K562 (cell line): ENCODE data around the gene SC5D. TPM values are rescaled to one million over a fixed set of nuclear protein-coding genes. Genes with fewer than 3 reads are reported as not detected.

Source experiments
- ATAC-seq: fragments of 200-7000 bp; cut with Tn5 transposase; 3 replicates; pipeline ENCODE4 v1.9.1; 2020; ENCODE audit warnings: moderate library complexity
- BruUV-seq: library from RNA; stranded (reverse); fragments of 400-500 nt; replicated peaks from 2 replicates; lab custom pipeline; 2021; lab: Mats Ljungman, UMichigan
- CTCF ChIA-PET: fragments of 300-600 bp; formaldehyde crosslinking; extraction: SDS; loops from one replicate; lab custom pipeline; 2021; ENCODE audit warnings: low intra/inter-chr PET ratio; lab: Yijun Ruan, JAX
- POLR2A ChIA-PET: fragments of 300-600, 350-650 bp; sonication (Branson Sonifier 250); formaldehyde crosslinking; extraction: SDS; loops from one replicate; lab custom pipeline; 2021; ENCODE audit warnings: antibody characterized with exemption, inconsistent platforms; lab: Yijun Ruan, JAX
- DNase-seq, 4 experiments: peaks; one replicate each; pipeline versions ENCODE4 v3.0.0 to v3.0.0-alpha.2; 2011 to 2018; ENCODE audit warnings: low spot score in 3 of 4, mixed read lengths in 3 of 4; ENCODE audit errors: extremely low read depth in 1 of 4
- FAIRE-seq: peaks from 2 replicates; lab custom pipeline; 2011; peaks lifted over from hg19 to GRCh38; lab: Jason Lieb, UNC
- H2AFZ ChIP-seq: 2 replicates; pipeline ENCODE4 v1.6.0; 2011; ENCODE audit warnings: low read depth, low read length, control low read depth, inconsistent platforms
- H3K27ac ChIP-seq: fragments of 200-600 bp; 3 replicates; pipeline ENCODE4 v1.8.0; 2011; ENCODE audit warnings: low read depth, mild to moderate bottlenecking, control low read depth, inconsistent platforms, low read length, moderate library complexity, mixed read lengths; ENCODE audit errors: extremely low read depth
- H3K27me3 ChIP-seq, 2 experiments: fragments of 300-600 bp in 1 of 2; 2 replicates in 1 of 2; 3 replicates in 1 of 2; pipeline versions ENCODE4 v1.6.0 to v1.8.0; 2011; ENCODE audit warnings: inconsistent platforms in 2 of 2, low read length in 2 of 2, mild to moderate bottlenecking in 1 of 2, mixed read lengths in 1 of 2, moderate library complexity in 1 of 2; ENCODE audit not compliant: control insufficient read depth in 2 of 2, insufficient read depth in 2 of 2
- H3K36me3 ChIP-seq: fragments of 300-600 bp; 3 replicates; pipeline ENCODE4 v1.8.0; 2011; ENCODE audit warnings: mild to moderate bottlenecking, low read length, inconsistent platforms; ENCODE audit not compliant: control insufficient read depth, insufficient read depth
- H3K4me1 ChIP-seq, 2 experiments: fragments of 200-600 bp in 1 of 2; replicated peaks in 1 of 2; 2 replicates in 1 of 2; 3 replicates in 1 of 2; pipeline versions ENCODE4 v1.5.1 to v1.8.0; 2011; ENCODE audit warnings: inconsistent platforms in 2 of 2, low read length in 2 of 2, mild to moderate bottlenecking in 1 of 2, mixed read lengths in 1 of 2, moderate library complexity in 1 of 2; ENCODE audit not compliant: control insufficient read depth in 2 of 2, insufficient read depth in 2 of 2
- H3K4me2 ChIP-seq: 2 replicates; pipeline ENCODE4 v1.6.1; 2011; ENCODE audit warnings: low read length, control low read depth, inconsistent platforms, mixed read lengths; ENCODE audit not compliant: insufficient read depth
- H3K4me3 ChIP-seq: fragments of 200-600 bp; sonication (generic), shearing (Covaris generic); 2 replicates; pipeline ENCODE4 v1.5.1; 2016; ENCODE audit warnings: control low read depth, inconsistent platforms
- H3K79me2 ChIP-seq: fragments of 200-600 bp; 3 replicates; pipeline ENCODE4 v1.8.0; 2011; ENCODE audit warnings: low read length, inconsistent platforms; ENCODE audit not compliant: control insufficient read depth, insufficient read depth
- H3K9ac ChIP-seq, 2 experiments: 2 replicates each; pipeline versions ENCODE4 v1.6.0 to v1.6.1; 2011; ENCODE audit warnings: low read depth in 2 of 2, low read length in 2 of 2, control low read depth in 1 of 2, inconsistent platforms in 1 of 2, mild to moderate bottlenecking in 1 of 2, mixed read lengths in 1 of 2; ENCODE audit not compliant: insufficient read depth in 1 of 2
- H3K9me1 ChIP-seq: one replicate; pipeline ENCODE4 v1.6.0; 2011; ENCODE audit warnings: inconsistent platforms, mild to moderate bottlenecking, low read length, moderate library complexity; ENCODE audit not compliant: control insufficient read depth, insufficient read depth
- H3K9me3 ChIP-seq: replicated peaks from 2 replicates; pipeline ENCODE4 v1.5.1; 2011; ENCODE audit warnings: low read depth, low read length, inconsistent platforms; ENCODE audit not compliant: control insufficient read depth, insufficient read depth
- H4K20me1 ChIP-seq: replicated peaks from 2 replicates; pipeline ENCODE4 v1.6.1; 2011; ENCODE audit warnings: low read length, inconsistent platforms, mixed read lengths; ENCODE audit not compliant: control insufficient read depth, insufficient read depth
- DMBX1 ChIP-seq: fragments of 250-450 bp; sonication (Bioruptor Pico); IDR thresholded peaks from 2 replicates; pipeline ENCODE4 v1.8.0; 2022; ENCODE audit warnings: inconsistent platforms, mild to moderate bottlenecking, moderate library complexity, borderline replicate concordance
- ETV6 ChIP-seq, 3 experiments: fragments of 150-350 bp in 1 of 3; sonication (generic) in 1 of 3; formaldehyde crosslinking in 1 of 3; IDR thresholded peaks; 2 replicates each; pipeline versions ENCODE4 v1.6.1 to v1.8.0; 2014 to 2022; ENCODE audit warnings: borderline replicate concordance in 2 of 3, low read depth in 2 of 3, antibody characterized with exemption in 1 of 3, low read length in 1 of 3, mild to moderate bottlenecking in 1 of 3, missing genetic modification reagents in 1 of 3
- FUS ChIP-seq: fragments of 200-400 bp; formaldehyde crosslinking; optimal IDR thresholded peaks from 2 replicates; pipeline ENCODE3; 2017; ENCODE audit warnings: low read depth, low read length
- GATAD2A ChIP-seq: fragments of 450-650 bp; IDR thresholded peaks from 2 replicates; pipeline ENCODE4 v1.6.1; 2017
- HMG20A ChIP-seq: fragments of 450-650 bp; formaldehyde crosslinking; conservative IDR thresholded peaks from 2 replicates; pipeline ENCODE4 v1.4.0; 2020; ENCODE audit warnings: mild to moderate bottlenecking, mixed read lengths
- NCOA4 ChIP-seq: fragments of 450-650 bp; IDR thresholded peaks from 2 replicates; pipeline ENCODE4 v1.6.1; 2018; ENCODE audit warnings: mild to moderate bottlenecking; ENCODE audit not compliant: partially characterized antibody
- PHF8 ChIP-seq: fragments of 200-600 bp; sonication (generic); IDR thresholded peaks from 2 replicates; pipeline ENCODE4 v1.6.1; 2012; ENCODE audit warnings: mixed run types, mild to moderate bottlenecking, inconsistent platforms, low read length, moderate library complexity, borderline replicate concordance
- RBM25 ChIP-seq: fragments of 200-400 bp; formaldehyde crosslinking; IDR thresholded peaks from 2 replicates; pipeline ENCODE4 v1.6.1; 2018; ENCODE audit warnings: low read length, low read depth, moderate library complexity; ENCODE audit not compliant: severe bottlenecking
- SIX5 ChIP-seq, 2 experiments: IDR thresholded peaks; 2 replicates each; pipeline ENCODE4 v1.6.1; 2011; ENCODE audit warnings: low read length in 2 of 2, borderline replicate concordance in 1 of 2, low read depth in 1 of 2, mild to moderate bottlenecking in 1 of 2, moderate library complexity in 1 of 2; ENCODE audit not compliant: insufficient read depth in 1 of 2
- ZBTB8A ChIP-seq: fragments of 450-650 bp; IDR thresholded peaks from 2 replicates; pipeline ENCODE4 v1.6.1; 2018; ENCODE audit warnings: mild to moderate bottlenecking, moderate library complexity; ENCODE audit not compliant: partially characterized antibody
- ZNF699 ChIP-seq: fragments of 250-450 bp; sonication (Bioruptor Pico); IDR thresholded peaks from 2 replicates; pipeline ENCODE4 v1.8.0; 2021; ENCODE audit warnings: mild to moderate bottlenecking, moderate library complexity; ENCODE audit not compliant: insufficient replicate concordance
- WGBS: fragments of 100-300 bp; shearing (Covaris generic); methylation state at CpG from one replicate; pipeline ENCODE4 v1.1.6; 2016; ENCODE audit warnings: low coverage, mixed read lengths; ENCODE audit not compliant: insufficient coverage; ENCODE audit errors: missing lambda C conversion rate; 5-methylcytosine and 5-hydroxymethylcytosine counted together
- in situ Hi-C: fragments of 300-500 bp; cut with MboI; formaldehyde crosslinking; loops from 4 replicates; pipeline ENCODE4 v1.15.0; 2018; ENCODE audit warnings: inconsistent platforms, mixed read lengths
- intact Hi-C: fragments of 100-400 bp; cut with micrococcal nuclease; formaldehyde crosslinking; loops from 2 replicates; pipeline ENCODE4 v1.14.2; 2022
- polyA plus RNA-seq, 8 experiments: library from polyadenylated mRNA; depleted of rRNA in 4 of 8; stranded (reverse) in 5 of 8; unstranded in 3 of 8; fragments of >200 nt; fragmentation: Nextera tagmentation in 2 of 8; fragmentation: Illumina TruSeq in 1 of 8; extraction: Ambion mirVana in 2 of 8; extraction: Trizol in 1 of 8; gene quantifications; 2 replicates each; pipeline versions ENCODE4 v1.2.1 to v1.2.3, GENCODE V29; 2011 to 2014; ENCODE audit warnings: inconsistent platforms in 1 of 8, missing spikeins in 1 of 8
- total RNA-seq, 7 experiments: library from RNA; depleted of rRNA in 6 of 7; stranded (reverse); fragments of >200 nt in 6 of 7; fragmentation: Illumina TruSeq in 2 of 7; extraction: Trizol in 2 of 7; gene quantifications; 2 replicates each; pipeline versions ENCODE4 v1.2.1 to v1.2.3, GENCODE V29; 2011 to 2021; ENCODE audit warnings: low replicate concordance in 1 of 7
- TF ChIP-seq, protein P1 (sequence below): fragments of 250-450 bp; sonication (Bioruptor Pico); IDR thresholded peaks from 2 replicates; pipeline ENCODE4 v1.4.0; 2020
- TF ChIP-seq, protein P2 (sequence below): fragments of 450-650 bp; IDR thresholded peaks from one replicate; pipeline ENCODE4 v1.6.1; 2018; ENCODE audit warnings: mild to moderate bottlenecking, moderate library complexity; ENCODE audit not compliant: partially characterized antibody
- TF ChIP-seq, protein P3 (sequence below): sonication (generic); formaldehyde crosslinking; IDR thresholded peaks from 2 replicates; pipeline ENCODE4 v1.4.0; 2020; ENCODE audit warnings: mild to moderate bottlenecking, missing genetic modification reagents

The SC5D gene
- total and polyA plus RNA-seq, 9 of the 15 experiments (the other 6 are each of a cell fraction or from before 2014, with no cell fraction given) = 7.6 to 84.0 (median 17.4) TPM

DNA sequence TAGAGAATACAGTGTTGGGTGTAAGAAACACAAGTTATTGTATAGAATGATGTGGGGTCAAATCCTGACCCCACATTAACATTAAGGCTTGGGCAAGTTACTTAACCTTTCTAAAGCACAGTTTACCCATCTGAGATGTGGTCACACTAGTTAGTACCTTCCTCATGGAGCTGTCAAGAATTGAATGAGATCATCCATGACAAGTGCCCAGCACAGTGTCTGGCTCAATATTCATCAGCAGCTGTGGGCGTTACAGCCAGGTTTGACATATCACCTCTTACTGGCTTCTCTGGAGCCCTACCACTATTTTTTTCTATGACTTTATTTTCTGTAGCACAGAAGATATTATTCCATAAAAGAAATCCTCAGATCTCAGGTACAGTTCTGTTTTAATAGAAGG is 57.2 kb downstream of the SC5D start:
- DNase-seq (no peak), ATAC-seq (no peak), FAIRE-seq (no peak)
- POLR2A ChIA-PET = no interaction called here
- H4K20me1 ChIP-seq = no peaks in the 10 kb centered on the region
- no peaks in the 10 kb centered on the region for H3K36me3 ChIP-seq
- H2AFZ ChIP-seq = no peak overlapping the region
- no peaks in the 10 kb centered on the region for H3K4me1 ChIP-seq
- CTCF ChIA-PET = no interaction called here
- no peak overlapping the region for H3K9ac ChIP-seq
- 0% methylated on average over 1 of the region's 1 CpG for WGBS
- no peaks in the 10 kb centered on the region for H3K9me1 ChIP-seq
- H3K4me2 ChIP-seq = no peak overlapping the region
- H3K79me2 ChIP-seq = no peaks in the 10 kb centered on the region
- in situ Hi-C loops (no loop called here), intact Hi-C loops (no loop called here)
- no peak overlapping the region for H3K27ac ChIP-seq
- TF ChIP-seq, protein P1, sequence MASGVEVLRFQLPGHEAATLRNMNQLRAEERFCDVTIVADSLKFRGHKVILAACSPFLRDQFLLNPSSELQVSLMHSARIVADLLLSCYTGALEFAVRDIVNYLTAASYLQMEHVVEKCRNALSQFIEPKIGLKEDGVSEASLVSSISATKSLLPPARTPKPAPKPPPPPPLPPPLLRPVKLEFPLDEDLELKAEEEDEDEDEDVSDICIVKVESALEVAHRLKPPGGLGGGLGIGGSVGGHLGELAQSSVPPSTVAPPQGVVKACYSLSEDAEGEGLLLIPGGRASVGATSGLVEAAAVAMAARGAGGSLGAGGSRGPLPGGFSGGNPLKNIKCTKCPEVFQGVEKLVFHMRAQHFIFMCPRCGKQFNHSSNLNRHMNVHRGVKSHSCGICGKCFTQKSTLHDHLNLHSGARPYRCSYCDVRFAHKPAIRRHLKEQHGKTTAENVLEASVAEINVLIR (CRISPR knock-in tag) = no peak
- TF ChIP-seq FUS (no peak), ZNF699 (no peak), NCOA4 (no peak), ZBTB8A (no peak), SIX5 (IDR thresholded peaks at IDR 0.05; ENCODE audit: borderline replicate concordance in 1 of 2, insufficient read depth in 1 of 2, low read depth in 1 of 2, low read length in 2 of 2) (no peak), ETV6 (IDR thresholded peaks at IDR 0.05; ENCODE audit: borderline replicate concordance in 1 of 2, low read depth in 2 of 2, low read length in 1 of 2) (no peak), ETV6 (CRISPR knock-in tag; IDR thresholded peaks at IDR 0.05; ENCODE audit: borderline replicate concordance) (no peak), RBM25 (no peak), PHF8 (no peak), HMG20A (CRISPR knock-in tag) (no peak), DMBX1 (no peak), GATAD2A (no peak)
- TF ChIP-seq, protein P2, sequence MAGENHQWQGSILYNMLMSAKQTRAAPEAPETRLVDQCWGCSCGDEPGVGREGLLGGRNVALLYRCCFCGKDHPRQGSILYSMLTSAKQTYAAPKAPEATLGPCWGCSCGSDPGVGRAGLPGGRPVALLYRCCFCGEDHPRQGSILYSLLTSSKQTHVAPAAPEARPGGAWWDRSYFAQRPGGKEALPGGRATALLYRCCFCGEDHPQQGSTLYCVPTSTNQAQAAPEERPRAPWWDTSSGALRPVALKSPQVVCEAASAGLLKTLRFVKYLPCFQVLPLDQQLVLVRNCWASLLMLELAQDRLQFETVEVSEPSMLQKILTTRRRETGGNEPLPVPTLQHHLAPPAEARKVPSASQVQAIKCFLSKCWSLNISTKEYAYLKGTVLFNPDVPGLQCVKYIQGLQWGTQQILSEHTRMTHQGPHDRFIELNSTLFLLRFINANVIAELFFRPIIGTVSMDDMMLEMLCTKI = no peak
- TF ChIP-seq, protein P3, sequence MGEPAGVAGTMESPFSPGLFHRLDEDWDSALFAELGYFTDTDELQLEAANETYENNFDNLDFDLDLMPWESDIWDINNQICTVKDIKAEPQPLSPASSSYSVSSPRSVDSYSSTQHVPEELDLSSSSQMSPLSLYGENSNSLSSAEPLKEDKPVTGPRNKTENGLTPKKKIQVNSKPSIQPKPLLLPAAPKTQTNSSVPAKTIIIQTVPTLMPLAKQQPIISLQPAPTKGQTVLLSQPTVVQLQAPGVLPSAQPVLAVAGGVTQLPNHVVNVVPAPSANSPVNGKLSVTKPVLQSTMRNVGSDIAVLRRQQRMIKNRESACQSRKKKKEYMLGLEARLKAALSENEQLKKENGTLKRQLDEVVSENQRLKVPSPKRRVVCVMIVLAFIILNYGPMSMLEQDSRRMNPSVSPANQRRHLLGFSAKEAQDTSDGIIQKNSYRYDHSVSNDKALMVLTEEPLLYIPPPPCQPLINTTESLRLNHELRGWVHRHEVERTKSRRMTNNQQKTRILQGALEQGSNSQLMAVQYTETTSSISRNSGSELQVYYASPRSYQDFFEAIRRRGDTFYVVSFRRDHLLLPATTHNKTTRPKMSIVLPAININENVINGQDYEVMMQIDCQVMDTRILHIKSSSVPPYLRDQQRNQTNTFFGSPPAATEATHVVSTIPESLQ (CRISPR knock-in tag) = no peak
- H3K9me3 ChIP-seq = no peaks in the 10 kb centered on the region
- H3K27me3 ChIP-seq = peaks cover 5 to 11% of the 10 kb centered on the region in 2 experiments; a peak in 4 of 5 replicates
- H3K4me3 ChIP-seq = no peak overlapping the region
- BruUV-seq = no TSS peak
